ENCODE results near the gene RNF43. TPM values are rescaled to one million over a fixed set of nuclear protein-coding genes. Genes with fewer than 3 reads are reported as not detected.
"Not testable (repeated sequence)": the region's sequence is repeated elsewhere in the genome, so short reads cannot be mapped to it uniquely, and the experiment has no call there.

Gene RNF43
- total RNA-seq, 1 experiment from 2014 or later = 0.08 TPM

DNA sequence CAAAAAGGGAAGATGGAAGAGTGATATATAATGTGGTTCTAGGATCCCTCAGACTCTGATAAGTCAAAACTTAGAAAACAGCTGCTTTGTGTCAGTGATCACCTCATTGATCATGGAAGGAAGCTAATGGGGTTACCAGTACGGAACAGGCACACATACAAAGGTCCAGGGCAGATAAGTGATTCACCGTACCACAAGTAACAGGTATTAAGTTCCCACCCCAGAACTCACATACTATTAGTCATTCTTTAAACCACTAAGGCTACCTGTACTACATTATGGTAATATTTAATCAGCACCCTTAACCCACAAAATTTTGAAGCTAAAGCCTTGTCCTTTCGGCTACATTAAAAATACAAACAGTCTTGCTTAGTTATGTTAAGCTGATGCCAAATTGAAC lies 17.4 kb downstream of the RNF43 start:
- H3K36me3 ChIP-seq = no peaks in the 10 kb centered on the region
- H3K4me3 ChIP-seq = no peak overlapping the region
- H3K9me3 ChIP-seq (replicated peaks) = no peaks in the 10 kb centered on the region
- peaks cover 50% of the 10 kb centered on the region for H3K27me3 ChIP-seq (replicated peaks)
- H3K4me1 ChIP-seq (replicated peaks) = 0 out of 2 replicates have a peak, but pooled peaks cover 4% of the 10 kb centered on the region
- no peak overlapping the region for H3K27ac ChIP-seq
- no peak for DNase-seq (ENCODE audit: low read depth in 1 of 2, low spot score in 2 of 2)

DNA sequence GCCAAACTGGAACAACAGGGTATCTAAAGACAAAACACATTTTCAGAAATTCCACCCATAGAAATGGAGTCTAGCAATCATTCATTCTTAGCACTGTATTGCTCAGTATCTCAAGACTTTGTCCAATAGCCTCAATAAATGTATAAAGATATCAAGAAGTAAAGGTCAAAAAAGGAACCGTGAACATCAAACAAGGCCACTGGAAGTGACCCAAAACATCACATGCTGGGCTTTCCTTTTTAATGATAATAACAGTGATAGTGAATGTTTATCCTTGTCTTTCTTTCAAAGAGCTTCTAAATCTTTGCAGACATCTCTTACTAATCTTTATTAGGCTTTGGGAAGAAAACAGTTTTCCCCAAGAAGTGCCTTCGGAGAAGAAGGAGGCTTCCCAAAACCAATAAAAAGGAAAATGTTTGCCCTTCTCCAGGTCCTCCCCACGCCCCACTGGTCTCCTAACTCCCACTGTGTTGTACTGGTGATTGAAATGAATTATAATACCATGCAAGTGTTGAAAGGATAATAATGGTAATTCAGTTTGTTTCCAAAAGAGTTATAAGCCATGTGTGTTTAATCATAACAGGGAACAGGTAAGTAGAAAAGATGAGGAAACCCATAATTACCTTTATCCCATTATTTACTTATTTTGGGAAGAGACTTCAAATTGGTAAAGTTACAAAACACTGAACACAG lies 18.6 kb downstream of the RNF43 start:
- H3K36me3 ChIP-seq = no peaks in the 10 kb centered on the region
- no peak overlapping the region for H3K27ac ChIP-seq
- no peaks in the 10 kb centered on the region for H3K9me3 ChIP-seq (replicated peaks)
- 0 out of 2 replicates have a peak, but pooled peaks cover 4% of the 10 kb centered on the region for H3K4me1 ChIP-seq (replicated peaks)
- no peak overlapping the region for H3K4me3 ChIP-seq
- H3K27me3 ChIP-seq (replicated peaks) = peaks cover 56% of the 10 kb centered on the region
- no peak for DNase-seq (ENCODE audit: low read depth in 1 of 2, low spot score in 2 of 2)

DNA sequence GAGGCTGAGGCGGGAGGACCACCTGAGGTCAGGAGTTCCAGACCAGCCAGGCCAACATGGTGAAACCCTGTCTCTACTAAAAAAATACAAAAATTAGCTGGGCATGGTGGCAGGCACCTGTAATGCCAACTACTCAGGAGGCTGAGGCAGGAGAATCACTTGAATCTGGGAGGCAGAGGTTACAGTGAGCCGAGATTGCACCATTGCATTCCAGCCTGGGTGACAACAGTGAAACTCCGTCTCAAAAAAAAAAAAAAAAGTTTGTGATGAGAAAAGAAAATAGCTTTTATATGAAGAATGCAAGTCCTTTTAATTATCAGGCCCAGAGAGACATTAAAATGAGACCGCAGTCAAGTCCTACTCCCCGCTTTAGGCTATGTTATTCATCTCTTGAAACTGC lies 19.9 kb downstream of the RNF43 start:
- DNase-seq (ENCODE audit: low read depth in 1 of 2, low spot score in 2 of 2); H3K36me3 ChIP-seq; H3K4me3 ChIP-seq; H3K4me1 ChIP-seq (replicated peaks); H3K9me3 ChIP-seq (replicated peaks); H3K27ac ChIP-seq: not testable (repeated sequence)
- H3K27me3 ChIP-seq (replicated peaks) = peaks cover 55% of the 10 kb centered on the region

DNA sequence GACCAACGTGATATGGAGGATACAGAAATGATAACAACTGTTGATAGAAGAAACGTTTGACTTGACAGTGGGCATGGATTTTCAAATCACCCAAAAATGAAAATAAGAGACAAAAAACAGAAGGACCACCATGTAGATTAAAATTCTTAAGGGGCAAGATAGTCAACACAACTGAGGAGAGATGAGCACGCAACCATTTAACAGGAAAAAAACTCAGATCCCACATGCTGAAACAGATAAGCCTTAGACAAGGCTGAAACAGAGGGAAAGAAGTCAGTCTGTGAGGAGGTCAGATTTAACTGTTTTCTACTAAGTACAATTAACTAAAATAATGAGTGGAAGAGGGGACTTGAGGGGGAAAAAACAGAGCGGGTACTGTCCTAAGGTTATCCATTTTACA lies 21.2 kb downstream of the RNF43 start:
- Histone ChIP-seq H3K36me3 (no peaks in the 10 kb centered on the region), H3K4me3 (no peak overlapping the region), H3K27ac (no peak overlapping the region), H3K9me3 (replicated peaks) (no peaks in the 10 kb centered on the region), H3K4me1 (replicated peaks) (no peaks in the 10 kb centered on the region), H3K27me3 (replicated peaks) (peaks cover 56% of the 10 kb centered on the region)
- no peak for DNase-seq (ENCODE audit: low read depth in 1 of 2, low spot score in 2 of 2)

DNA sequence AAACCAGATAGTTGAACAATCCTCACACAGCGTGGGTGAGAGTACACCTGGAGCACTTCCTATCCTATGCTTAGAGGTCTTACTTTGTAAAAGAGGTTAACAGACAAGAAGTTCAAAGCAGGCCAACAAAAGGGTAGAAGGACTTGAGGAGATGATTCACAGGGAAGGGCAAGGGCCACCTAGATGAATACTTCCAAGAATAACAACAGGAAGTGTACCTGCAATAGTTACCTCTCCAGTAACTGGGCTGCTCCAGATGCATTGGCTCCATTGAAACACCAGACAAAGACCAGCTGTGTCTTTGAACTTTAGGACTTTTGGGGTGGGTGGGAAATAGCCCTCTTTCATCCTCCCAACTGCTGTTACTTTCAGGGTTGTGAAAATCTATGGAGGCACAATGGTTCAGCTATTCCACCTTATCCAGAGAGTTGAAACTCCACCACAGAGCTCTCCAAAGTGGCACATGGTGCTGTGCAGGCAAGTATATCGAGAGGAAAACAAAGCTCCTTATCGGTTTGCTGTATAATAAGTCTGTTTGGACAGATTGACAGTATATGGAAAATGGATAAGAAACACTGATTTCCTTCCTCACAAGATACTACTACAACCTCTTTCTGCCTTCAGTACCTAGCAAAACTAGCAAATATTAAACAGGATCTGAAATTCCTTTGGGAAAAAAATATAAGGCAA lies 22.7 kb downstream of the RNF43 start:
- no peak for DNase-seq (ENCODE audit: low read depth in 1 of 2, low spot score in 2 of 2)
- Histone ChIP-seq H3K4me1 (replicated peaks) (no peaks in the 10 kb centered on the region), H3K27me3 (replicated peaks) (peaks cover 59% of the 10 kb centered on the region), H3K9me3 (replicated peaks) (no peaks in the 10 kb centered on the region), H3K36me3 (no peaks in the 10 kb centered on the region), H3K27ac (no peak overlapping the region), H3K4me3 (no peak overlapping the region)

DNA sequence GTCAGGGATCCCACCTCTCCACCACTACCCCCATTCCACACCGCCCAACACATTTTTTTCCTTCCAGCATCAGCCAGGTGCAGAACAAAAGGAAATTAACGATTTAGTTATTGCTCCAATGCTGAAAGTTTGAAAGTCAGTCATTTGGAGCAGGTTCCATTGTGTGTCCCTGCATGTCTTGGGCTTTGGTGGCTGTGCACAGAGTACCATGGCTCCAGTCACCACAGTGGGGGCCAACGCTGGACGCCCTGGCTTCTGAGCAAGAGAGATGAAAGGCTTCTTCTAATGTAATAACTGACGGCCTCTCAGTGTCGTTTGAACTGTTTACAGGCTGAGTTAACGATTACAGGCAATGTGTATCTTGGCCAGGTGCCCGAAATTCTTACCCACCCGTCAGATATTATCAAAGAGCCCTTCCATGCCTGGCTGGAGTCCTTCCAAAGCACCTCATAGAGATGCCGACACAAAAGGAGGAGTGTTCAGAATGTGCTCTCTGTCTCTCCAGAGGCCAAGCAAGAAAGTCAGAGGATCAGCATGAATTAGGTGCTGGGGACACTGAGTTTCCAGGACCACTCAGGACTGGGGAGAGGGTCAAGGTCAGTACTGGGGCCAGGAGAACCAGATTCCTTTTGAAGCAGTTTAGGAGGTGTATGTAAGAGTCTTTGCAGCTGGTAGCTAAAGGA lies 25.9 kb downstream of the RNF43 start:
- peak in 1 of 2 experiments; percentile 13 for DNase-seq (ENCODE audit: low read depth in 1 of 2, low spot score in 2 of 2)
- Histone ChIP-seq H3K36me3 (no peaks in the 10 kb centered on the region), H3K27me3 (replicated peaks) (peaks cover 52% of the 10 kb centered on the region), H3K9me3 (replicated peaks) (no peaks in the 10 kb centered on the region), H3K4me1 (replicated peaks) (no peaks in the 10 kb centered on the region), H3K4me3 (no peak overlapping the region), H3K27ac (no peak overlapping the region)

DNA sequence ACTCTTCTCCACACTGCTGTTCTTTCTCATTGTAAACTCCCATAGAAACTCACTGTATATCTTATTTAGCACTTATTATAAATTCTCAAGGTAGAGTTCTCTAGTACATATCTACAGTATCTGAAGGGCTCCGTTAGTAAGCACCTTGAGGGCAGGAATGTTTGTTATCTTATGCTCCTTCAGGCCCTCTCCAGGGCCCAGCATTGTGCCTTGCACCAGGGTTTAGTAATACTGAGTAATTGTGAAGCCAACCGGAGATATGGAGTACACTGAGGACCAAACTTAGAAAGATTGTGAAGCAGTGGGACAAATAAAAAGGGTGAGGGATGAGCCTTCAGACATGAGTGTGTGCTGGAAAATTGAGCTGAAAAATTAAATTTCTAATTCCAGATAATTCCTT lies 26.4 kb downstream of the RNF43 start:
- H3K27ac ChIP-seq = no peak overlapping the region
- H3K4me1 ChIP-seq (replicated peaks) = no peaks in the 10 kb centered on the region
- H3K4me3 ChIP-seq = no peak overlapping the region

DNA sequence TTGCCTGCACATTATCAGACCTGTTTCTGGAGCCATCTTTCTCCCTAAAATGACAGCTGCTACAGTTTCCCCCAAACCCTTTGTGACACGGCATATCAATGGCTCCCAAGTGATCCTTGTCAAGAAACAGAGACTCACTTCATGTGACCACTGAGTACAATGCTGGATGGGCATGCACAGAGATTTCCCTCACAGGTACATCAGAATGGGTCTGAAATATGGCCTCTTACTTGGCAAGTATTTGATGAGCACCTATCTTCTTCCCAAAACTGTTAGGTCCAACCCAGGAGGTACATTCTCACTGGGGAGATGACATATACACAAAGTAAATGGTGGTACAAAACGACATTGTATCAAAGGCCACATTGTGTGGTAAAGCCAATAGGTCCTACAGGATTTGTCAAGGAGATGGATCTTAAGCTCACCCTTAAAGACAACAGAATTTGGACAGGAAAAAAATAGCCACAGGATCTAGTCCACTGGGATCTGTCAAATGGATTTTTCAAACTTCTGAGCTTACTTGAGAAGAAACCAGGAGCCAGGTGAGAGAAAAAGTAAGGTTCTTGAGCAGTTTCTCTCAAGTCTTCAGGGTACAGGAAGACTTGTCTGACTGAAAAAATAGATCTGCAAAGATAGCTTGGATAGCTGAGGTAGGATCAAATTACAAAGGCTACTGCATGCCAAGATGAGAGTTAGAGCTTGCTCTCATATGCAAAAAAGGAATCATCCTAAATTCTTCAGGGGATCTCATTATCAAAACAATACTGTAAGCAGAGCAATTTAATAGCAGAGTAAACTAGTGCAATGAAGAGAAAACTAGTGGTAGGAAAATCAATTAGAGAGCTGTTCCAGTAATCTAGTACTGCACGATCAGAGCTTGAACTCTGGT lies 28.8 kb downstream of the RNF43 start:
- peaks cover 58% of the 10 kb centered on the region for H3K27me3 ChIP-seq (replicated peaks)
- no peaks in the 10 kb centered on the region for H3K4me1 ChIP-seq (replicated peaks)
- no peaks in the 10 kb centered on the region for H3K9me3 ChIP-seq (replicated peaks)
- no peaks in the 10 kb centered on the region for H3K36me3 ChIP-seq
- no peak overlapping the region for H3K27ac ChIP-seq
- H3K4me3 ChIP-seq = no peak overlapping the region
- DNase-seq (ENCODE audit: low read depth in 1 of 2, low spot score in 2 of 2) = no peak

More for the DNA sequence above, 26.4 kb downstream of the RNF43 start:
- H3K27me3 ChIP-seq (replicated peaks) = peaks cover 49% of the 10 kb centered on the region
- no peaks in the 10 kb centered on the region for H3K9me3 ChIP-seq (replicated peaks)
- no peaks in the 10 kb centered on the region for H3K36me3 ChIP-seq
- no peak for DNase-seq (ENCODE audit: low read depth in 1 of 2, low spot score in 2 of 2)

DNA sequence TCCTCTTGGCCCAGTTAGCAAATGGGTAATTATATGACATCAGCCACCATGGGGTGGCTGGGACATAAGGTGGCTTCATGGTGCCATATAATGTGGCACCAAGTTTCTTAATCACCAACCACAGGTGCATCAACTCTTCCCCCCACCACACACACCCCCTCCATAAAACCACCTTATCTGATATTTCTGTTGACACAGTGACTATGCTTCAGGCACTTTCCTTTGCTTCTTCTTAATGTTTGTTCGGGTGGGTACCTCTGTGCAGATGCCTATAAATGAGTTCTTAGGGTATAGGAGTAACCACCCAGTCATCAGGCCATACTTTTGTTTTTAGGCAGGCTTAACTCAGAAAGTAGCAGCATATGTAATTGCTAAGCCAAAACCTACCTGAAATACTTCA lies 29.5 kb downstream of the RNF43 start:
- H3K36me3 ChIP-seq = no peaks in the 10 kb centered on the region
- H3K4me1 ChIP-seq (replicated peaks) = no peaks in the 10 kb centered on the region
- no peak overlapping the region for H3K4me3 ChIP-seq
- no peak overlapping the region for H3K27ac ChIP-seq
- DNase-seq (ENCODE audit: low read depth in 1 of 2, low spot score in 2 of 2) = no peak
- H3K27me3 ChIP-seq (replicated peaks) = peaks cover 59% of the 10 kb centered on the region
- no peaks in the 10 kb centered on the region for H3K9me3 ChIP-seq (replicated peaks)

DNA sequence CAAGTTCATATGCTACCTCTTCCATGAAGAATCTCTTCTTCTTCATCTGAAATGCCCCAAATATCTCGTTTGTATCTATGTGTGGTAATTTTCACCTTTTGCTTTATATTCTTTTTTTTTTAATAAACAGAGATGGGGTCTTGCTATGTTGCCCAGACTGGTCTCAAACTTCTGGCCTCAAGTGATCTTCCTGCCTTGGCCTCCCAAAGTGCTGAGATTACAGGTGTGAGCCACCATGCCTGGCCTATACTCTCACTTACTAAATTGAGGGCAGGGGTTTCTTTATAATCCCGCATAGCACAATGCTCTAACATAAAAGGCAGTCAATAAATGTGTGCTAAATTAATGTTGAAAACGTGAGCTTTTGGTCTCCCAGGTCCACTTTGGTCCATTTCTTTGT lies 30.6 kb downstream of the RNF43 start:
- Histone ChIP-seq H3K4me3 (no peak overlapping the region), H3K27me3 (replicated peaks) (peaks cover 59% of the 10 kb centered on the region), H3K27ac (no peak overlapping the region), H3K36me3 (no peaks in the 10 kb centered on the region), H3K9me3 (replicated peaks) (no peaks in the 10 kb centered on the region), H3K4me1 (replicated peaks) (no peaks in the 10 kb centered on the region)
- no peak for DNase-seq (ENCODE audit: low read depth in 1 of 2, low spot score in 2 of 2)

DNA sequence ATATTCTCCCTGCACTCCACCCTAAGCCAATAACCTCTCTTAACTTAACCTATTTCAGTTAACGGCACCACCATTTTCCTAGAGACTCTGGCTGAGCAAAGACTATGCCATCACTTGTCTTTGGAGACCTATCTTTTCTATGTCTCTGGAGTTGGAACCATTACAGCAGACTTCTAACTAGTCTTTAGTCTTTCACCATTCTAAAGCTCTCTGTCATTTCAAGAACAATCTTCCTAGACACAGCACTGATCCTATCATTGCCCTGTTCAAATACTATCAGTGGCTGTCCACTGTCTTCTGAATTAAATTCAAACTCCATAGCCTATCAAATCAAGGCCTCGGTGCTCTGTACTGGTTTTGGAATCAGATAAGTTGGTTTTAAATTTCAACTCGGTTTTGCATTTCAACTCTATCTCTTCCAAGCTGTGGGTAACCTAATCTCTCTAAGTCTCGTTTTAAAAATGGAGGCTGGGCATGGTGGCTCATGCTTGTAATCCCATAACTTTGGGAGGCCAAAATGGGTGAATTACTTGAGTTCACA lies 31.9 kb downstream of the RNF43 start:
- Histone ChIP-seq H3K9me3 (replicated peaks) (no peaks in the 10 kb centered on the region), H3K4me1 (replicated peaks) (no peaks in the 10 kb centered on the region), H3K36me3 (no peaks in the 10 kb centered on the region), H3K27ac (no peak overlapping the region), H3K27me3 (replicated peaks) (peaks cover 54% of the 10 kb centered on the region), H3K4me3 (no peak overlapping the region)
- no peak for DNase-seq (ENCODE audit: low read depth in 1 of 2, low spot score in 2 of 2)

DNA sequence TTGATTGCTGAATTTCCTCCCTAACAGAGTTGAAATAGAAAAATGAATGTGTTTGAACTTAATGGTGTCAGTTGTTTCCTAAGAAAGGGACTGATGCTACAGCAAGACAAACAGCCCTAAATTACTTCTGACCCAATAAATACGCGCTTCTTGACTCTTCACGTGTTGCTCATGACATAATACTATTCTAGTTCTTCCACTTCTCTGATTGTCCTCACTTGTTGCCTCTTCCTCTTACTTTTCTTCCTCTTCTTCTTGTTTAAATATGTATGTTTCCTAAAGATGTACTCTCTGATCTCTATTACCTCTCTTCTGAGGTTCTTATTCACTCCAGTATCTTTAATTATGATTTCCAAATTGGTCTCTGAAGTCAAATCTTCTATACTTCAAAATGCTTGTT lies 32.4 kb downstream of the RNF43 start:
- Histone ChIP-seq H3K27me3 (replicated peaks) (peaks cover 56% of the 10 kb centered on the region), H3K4me3 (no peak overlapping the region), H3K27ac (no peak overlapping the region), H3K9me3 (replicated peaks) (no peaks in the 10 kb centered on the region), H3K36me3 (no peaks in the 10 kb centered on the region), H3K4me1 (replicated peaks) (no peaks in the 10 kb centered on the region)
- DNase-seq (ENCODE audit: low read depth in 1 of 2, low spot score in 2 of 2) = no peak

DNA sequence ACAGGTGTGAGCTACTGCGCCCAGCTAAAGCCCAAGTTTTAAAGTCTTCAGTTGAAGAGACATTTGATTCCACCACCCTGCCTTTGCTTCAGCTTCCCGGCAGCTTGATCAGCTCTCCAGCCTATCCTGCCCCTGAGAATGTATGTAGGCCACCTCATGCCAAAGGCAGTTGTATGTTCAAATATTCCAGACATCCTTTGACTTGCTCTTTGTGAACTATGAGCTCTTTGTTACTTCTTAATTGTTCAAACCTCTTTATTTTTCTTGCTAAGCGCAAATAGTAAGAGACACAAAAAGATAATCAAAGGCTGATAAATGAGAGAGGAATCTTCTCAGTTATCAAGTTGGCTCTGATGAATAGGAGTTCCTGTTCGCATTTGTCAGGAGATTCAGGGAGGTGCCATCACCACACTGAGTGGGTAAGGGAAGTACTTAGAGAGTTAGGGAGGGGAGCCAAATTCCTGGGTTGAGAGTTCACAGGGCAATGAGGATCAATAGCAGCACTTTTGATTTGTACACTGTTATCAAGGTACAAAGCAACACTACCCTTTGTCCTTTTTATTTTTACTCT lies 33.4 kb downstream of the RNF43 start:
- Histone ChIP-seq H3K4me1 (replicated peaks) (no peaks in the 10 kb centered on the region), H3K27me3 (replicated peaks) (peaks cover 52% of the 10 kb centered on the region), H3K9me3 (replicated peaks) (no peaks in the 10 kb centered on the region), H3K27ac (no peak overlapping the region), H3K36me3 (no peaks in the 10 kb centered on the region), H3K4me3 (no peak overlapping the region)
- DNase-seq (ENCODE audit: low read depth in 1 of 2, low spot score in 2 of 2) = no peak
